ENCODE results near the gene ZNF804B.

The ZNF804B gene

GRCh38 chr7:88795553-88795952 is 36.1 kb downstream of the ZNF804B start, which contains the start of gene TEX47:
Gene TEX47, minus strand, starts transcription at chr7:88795737. Its CDS starts 795 bp downstream, at chr7:88794942.
- no peak for ATAC-seq
- no peak for TF ChIP-seq PPARA (CRISPR knock-in tag; IDR thresholded peaks at IDR 0.05; ENCODE audit: borderline replicate concordance)
- no peak for TF ChIP-seq ESRRG (CRISPR knock-in tag; IDR thresholded peaks at IDR 0.05)
- TF ChIP-seq BACH2 (CRISPR knock-in tag; IDR thresholded peaks at IDR 0.05; ENCODE audit: borderline replicate concordance), result no peak
- TF ChIP-seq ARNTL (CRISPR knock-in tag; IDR thresholded peaks at IDR 0.05; ENCODE audit: borderline replicate concordance, low read depth), result no peak
- TF ChIP-seq TCF4 (CRISPR knock-in tag; IDR thresholded peaks at IDR 0.05; ENCODE audit: borderline replicate concordance), result no peak
- TF ChIP-seq ZFP3 (CRISPR knock-in tag; IDR thresholded peaks at IDR 0.05), result no peak
- TF ChIP-seq ZFP30 (CRISPR knock-in tag; IDR thresholded peaks at IDR 0.05), result no peak
- TF ChIP-seq CSRNP3 (CRISPR knock-in tag; IDR thresholded peaks at IDR 0.05), result no peak
- no peak for TF ChIP-seq CREB5 (CRISPR knock-in tag; IDR thresholded peaks at IDR 0.05; ENCODE audit: low read depth)
- TF ChIP-seq TOX (CRISPR knock-in tag; IDR thresholded peaks at IDR 0.05; ENCODE audit: borderline replicate concordance), result no peak
- TF ChIP-seq PATZ1 (CRISPR knock-in tag; IDR thresholded peaks at IDR 0.05; ENCODE audit: borderline replicate concordance), result no peak
- no peak for TF ChIP-seq OSR1 (CRISPR knock-in tag; IDR thresholded peaks at IDR 0.05)

- TF ChIP-seq ESRRG (CRISPR knock-in tag; IDR thresholded peaks at IDR 0.05), result no peak
- TF ChIP-seq TOX (CRISPR knock-in tag; IDR thresholded peaks at IDR 0.05; ENCODE audit: borderline replicate concordance), result no peak
- TF ChIP-seq PATZ1 (CRISPR knock-in tag; IDR thresholded peaks at IDR 0.05; ENCODE audit: borderline replicate concordance), result no peak
- TF ChIP-seq ZNF70 (CRISPR knock-in tag; IDR thresholded peaks at IDR 0.05), result no peak
- TF ChIP-seq ZNF8 (CRISPR knock-in tag; IDR thresholded peaks at IDR 0.05), result no peak
- no peak for TF ChIP-seq PPARA (CRISPR knock-in tag; IDR thresholded peaks at IDR 0.05; ENCODE audit: borderline replicate concordance)
- TF ChIP-seq OSR1 (CRISPR knock-in tag; IDR thresholded peaks at IDR 0.05), result no peak
- TF ChIP-seq ZFP3 (CRISPR knock-in tag; IDR thresholded peaks at IDR 0.05), result no peak
- TF ChIP-seq BACH2 (CRISPR knock-in tag; IDR thresholded peaks at IDR 0.05; ENCODE audit: borderline replicate concordance), result no peak
- TF ChIP-seq ARNTL (CRISPR knock-in tag; IDR thresholded peaks at IDR 0.05; ENCODE audit: borderline replicate concordance, low read depth), result no peak
- no peak for TF ChIP-seq RARB (CRISPR knock-in tag; IDR thresholded peaks at IDR 0.05)
- no peak for ATAC-seq
These were observed 41.5 kb downstream of the ZNF804B start for GRCh38 chr7:88801046-88801445.

GRCh38 chr7:88806280-88807037 is 47.0 kb downstream of the ZNF804B start:
- TF ChIP-seq CSRNP3 (CRISPR knock-in tag; IDR thresholded peaks at IDR 0.05) (no peak), GLIS3 (CRISPR knock-in tag; IDR thresholded peaks at IDR 0.05) (no peak), OSR1 (CRISPR knock-in tag; IDR thresholded peaks at IDR 0.05) (no peak)

GRCh38 chr7:88818552-88818951 is 59.1 kb downstream of the ZNF804B start:
- no peak for ATAC-seq
- TF ChIP-seq TSHZ2 (CRISPR knock-in tag; IDR thresholded peaks at IDR 0.05) (no peak), PPARA (CRISPR knock-in tag; IDR thresholded peaks at IDR 0.05; ENCODE audit: borderline replicate concordance) (no peak), CSRNP3 (CRISPR knock-in tag; IDR thresholded peaks at IDR 0.05) (no peak), BACH2 (CRISPR knock-in tag; IDR thresholded peaks at IDR 0.05; ENCODE audit: borderline replicate concordance) (no peak), ZFP30 (CRISPR knock-in tag; IDR thresholded peaks at IDR 0.05) (no peak), ZFP3 (CRISPR knock-in tag; IDR thresholded peaks at IDR 0.05) (no peak), SNAI2 (CRISPR knock-in tag; IDR thresholded peaks at IDR 0.05) (no peak), PATZ1 (CRISPR knock-in tag; IDR thresholded peaks at IDR 0.05; ENCODE audit: borderline replicate concordance) (no peak)

More at GRCh38 chr7:88806280-88807037, 47.0 kb downstream of the ZNF804B start:
- no peak for ATAC-seq

Data from SK-N-SH treated with all-trans-retinoic acid at 6 μM for 48 hours (cell line).